DOHH2 (cell line): ENCODE data around the gene PPFIBP1.
"Not testable (repeated sequence)": the region's sequence is repeated elsewhere in the genome, so short reads cannot be mapped to it uniquely, and the experiment has no call there.

Experiments
- CTCF ChIP-seq: fragments of 200-600 bp; sonication (generic); IDR thresholded peaks from one replicate; pipeline ENCODE4 v1.5.1; 2014; ENCODE audit warnings: antibody characterized with exemption, mild to moderate bottlenecking, low read depth, low read length; ENCODE audit not compliant: poor library complexity, severe bottlenecking
- EZH2phosphoT487 ChIP-seq: fragments of 200-600 bp; sonication (generic); IDR thresholded peaks from 2 replicates; pipeline ENCODE4 v1.6.1; 2017; ENCODE audit warnings: borderline replicate concordance, mild to moderate bottlenecking, antibody characterized with exemption, low read length, moderate library complexity, mixed read lengths

GRCh38 chr12:27636569-27636968 is 112.6 kb downstream of the PPFIBP1 start:
- not testable (repeated sequence) for TF ChIP-seq CTCF, EZH2phosphoT487
